PC-3 (cell line): Measurements from ENCODE around the gene KIF1B.

ENCODE experiments used
- CTCF ChIP-seq: fragments of 300-600 bp; sonication (generic); conservative IDR thresholded peaks from 2 replicates; pipeline ENCODE4 v1.5.1; 2017; ENCODE audit warnings: antibody characterized with exemption, low read depth, mild to moderate bottlenecking, low read length
- EZH2 ChIP-seq: fragments of 300-600 bp; sonication (generic); IDR thresholded peaks from one replicate; pipeline ENCODE4 v1.6.1; 2017; ENCODE audit warnings: antibody characterized with exemption, mild to moderate bottlenecking, low read length; ENCODE audit not compliant: unreplicated experiment

- TF ChIP-seq CTCF (no peak), EZH2 (no peak)
Observed at GRCh38 chr1:10325521-10325920, 115.2 kb downstream of the KIF1B start.
